Measurements from ENCODE around the gene RNF212. TPM values are rescaled to one million over a fixed set of nuclear protein-coding genes. Genes with fewer than 3 reads are reported as not detected.

The RNF212 gene
- total and polyA plus RNA-seq, 2 experiments from 2014 or later: 8.4 to 10.4 TPM

GRCh38 chr4:1074077-1074476 is 39.3 kb downstream of the RNF212 start:
- Histone ChIP-seq H3K4me2 (no peak overlapping the region), H3K4me1 (ENCODE audit: insufficient read depth) (no peaks in the 10 kb centered on the region), H3K27me3 (no peaks in the 10 kb centered on the region), H4K20me1 (ENCODE audit: insufficient read depth, poor library complexity, severe bottlenecking) (no peaks in the 10 kb centered on the region), H3K36me3 (replicated peaks; ENCODE audit: insufficient read depth, low read depth) (no peaks in the 10 kb centered on the region), H2AFZ (no peak overlapping the region), H3K79me2 (no peaks in the 10 kb centered on the region), H3K9me3 (ENCODE audit: low read depth) (no peaks in the 10 kb centered on the region), H3K4me3 (no peak overlapping the region), H3K9me2 (replicated peaks; ENCODE audit: insufficient read depth) (no peaks in the 10 kb centered on the region), H3K27ac (no peak overlapping the region)
- no peak for DNase-seq (ENCODE audit: low spot score)
- TF ChIP-seq CTCF (IDR thresholded peaks at IDR 0.05; ENCODE audit: poor library complexity): no peak
- no peak for TF ChIP-seq EZH2 (IDR thresholded peaks at IDR 0.05; ENCODE audit: borderline replicate concordance)
- no peak for TF ChIP-seq EZH2phosphoT487 (IDR thresholded peaks at IDR 0.05; ENCODE audit: low read depth, severe bottlenecking, unreplicated experiment)
- WGBS (ENCODE audit: low lambda C conversion rate, missing lambda C conversion rate): 92% methylated on average over 9 of the region's 9 CpGs

GRCh38 chr4:1072830-1073446 is 40.4 kb downstream of the RNF212 start:
- H3K36me3 ChIP-seq (replicated peaks; ENCODE audit: insufficient read depth, low read depth): no peaks in the 10 kb centered on the region
- H3K4me3 ChIP-seq: no peak overlapping the region
- peak; percentile 72 for DNase-seq (ENCODE audit: low spot score)
- no peaks in the 10 kb centered on the region for H3K9me2 ChIP-seq (replicated peaks; ENCODE audit: insufficient read depth)
- no peak overlapping the region for H3K27ac ChIP-seq
- H3K4me2 ChIP-seq: no peak overlapping the region
- H3K4me1 ChIP-seq (ENCODE audit: insufficient read depth): no peaks in the 10 kb centered on the region
- no peaks in the 10 kb centered on the region for H3K79me2 ChIP-seq
- WGBS (ENCODE audit: low lambda C conversion rate, missing lambda C conversion rate): 31% methylated on average over 11 of the region's 11 CpGs
- H3K9me3 ChIP-seq (ENCODE audit: low read depth): no peaks in the 10 kb centered on the region
- no peak overlapping the region for H2AFZ ChIP-seq
- no peaks in the 10 kb centered on the region for H4K20me1 ChIP-seq (ENCODE audit: insufficient read depth, poor library complexity, severe bottlenecking)
- peaks cover 5% of the 10 kb centered on the region for H3K27me3 ChIP-seq
- TF ChIP-seq EZH2phosphoT487 (IDR thresholded peaks at IDR 0.05; ENCODE audit: low read depth, severe bottlenecking, unreplicated experiment): no peak
- no peak for TF ChIP-seq EZH2 (IDR thresholded peaks at IDR 0.05; ENCODE audit: borderline replicate concordance)
- peak; percentile 61 for TF ChIP-seq CTCF (IDR thresholded peaks at IDR 0.05; ENCODE audit: poor library complexity)

- no peak overlapping the region for H3K4me3 ChIP-seq
- H3K36me3 ChIP-seq (replicated peaks; ENCODE audit: insufficient read depth, low read depth): no peaks in the 10 kb centered on the region
- no peak overlapping the region for H2AFZ ChIP-seq
- H3K9me3 ChIP-seq (ENCODE audit: low read depth): no peaks in the 10 kb centered on the region
- H3K79me2 ChIP-seq: no peaks in the 10 kb centered on the region
- no peak for DNase-seq (ENCODE audit: low spot score)
- H3K27me3 ChIP-seq: peaks cover 11% of the 10 kb centered on the region
- H4K20me1 ChIP-seq (ENCODE audit: insufficient read depth, poor library complexity, severe bottlenecking): no peaks in the 10 kb centered on the region
- H3K4me1 ChIP-seq (ENCODE audit: insufficient read depth): no peaks in the 10 kb centered on the region
- WGBS (ENCODE audit: low lambda C conversion rate, missing lambda C conversion rate): 88% methylated on average over 7 of the region's 7 CpGs
- H3K9me2 ChIP-seq (replicated peaks; ENCODE audit: insufficient read depth): no peaks in the 10 kb centered on the region
- H3K27ac ChIP-seq: no peak overlapping the region
- H3K4me2 ChIP-seq: no peak overlapping the region
- no peak for TF ChIP-seq EZH2phosphoT487 (IDR thresholded peaks at IDR 0.05; ENCODE audit: low read depth, severe bottlenecking, unreplicated experiment)
- TF ChIP-seq CTCF (IDR thresholded peaks at IDR 0.05; ENCODE audit: poor library complexity): no peak
- no peak for TF ChIP-seq EZH2 (IDR thresholded peaks at IDR 0.05; ENCODE audit: borderline replicate concordance)
Measured at GRCh38 chr4:1069394-1069793, 44.0 kb downstream of the RNF212 start.
